ENCODE measurements around the gene CDH23.

CDH23 gene

DNA sequence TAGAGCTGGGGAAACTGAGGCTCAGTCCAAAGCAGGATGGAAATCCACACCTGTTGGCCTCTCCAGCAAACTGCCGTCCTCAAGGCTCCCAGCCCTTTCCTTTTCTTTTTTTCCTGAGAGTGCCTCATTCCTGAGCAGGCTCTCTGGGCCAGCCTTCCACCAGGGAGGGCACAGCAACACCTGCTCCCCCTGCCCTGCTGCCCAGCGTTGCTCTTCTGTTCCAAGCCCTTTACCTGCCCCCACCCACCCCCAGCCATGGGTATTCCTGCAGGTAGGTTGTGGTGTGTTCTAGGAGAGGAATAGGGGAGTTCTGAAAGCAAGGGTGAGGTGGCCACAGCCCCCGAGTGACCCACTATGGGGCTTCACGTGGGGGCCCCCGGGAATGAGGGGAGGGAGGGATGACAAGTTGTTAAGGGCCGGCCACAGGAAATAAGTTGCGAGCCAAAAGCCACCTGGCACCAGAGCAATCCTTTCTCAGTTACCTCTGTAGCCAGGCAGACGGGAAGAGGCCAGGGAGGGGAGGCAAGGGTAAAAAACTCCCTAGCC, 357.3 kb downstream of the CDH23 start:
- no peak for DNase-seq (ENCODE audit: low read depth, low spot score)

- no peak for DNase-seq (ENCODE audit: low read depth, low spot score)
These were observed 357.8 kb downstream of the CDH23 start for GRCh38 chr10:71754562-71754961.

DNA sequence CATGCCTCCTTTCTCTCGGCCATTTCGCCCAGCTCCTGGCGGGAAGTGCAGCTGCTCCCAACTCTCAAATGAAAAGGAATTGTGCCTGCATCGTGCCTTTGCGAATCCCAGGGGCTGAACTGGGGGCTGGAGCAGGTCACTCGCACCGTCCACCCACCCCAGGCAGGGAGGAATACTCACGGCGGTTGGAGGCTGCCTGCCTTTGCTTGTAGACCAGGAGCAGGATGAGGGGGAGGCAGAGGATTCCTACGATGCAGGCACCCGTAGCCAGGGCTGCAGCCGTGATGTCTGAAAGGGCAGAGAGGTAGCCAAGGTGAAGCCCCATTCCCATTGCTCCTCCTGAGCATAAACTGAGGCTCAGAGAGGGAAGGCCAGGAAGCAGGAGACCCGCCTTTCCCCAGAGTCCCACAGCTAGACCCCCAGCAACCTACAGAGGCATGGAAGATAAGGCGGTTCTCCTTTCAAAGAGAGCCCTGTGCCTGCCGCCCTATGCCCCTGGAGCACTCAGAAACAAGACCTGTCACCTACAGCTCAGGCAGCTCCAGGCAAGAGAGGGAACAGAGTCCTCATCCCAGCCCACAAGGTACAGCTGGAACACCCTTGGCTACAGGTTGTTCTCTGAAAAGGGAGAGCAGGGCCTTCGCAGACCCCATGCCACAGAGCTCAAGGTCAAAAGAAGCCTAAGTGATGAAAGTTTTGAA, 358.6 kb downstream of the CDH23 start:
- no peak for DNase-seq (ENCODE audit: low read depth, low spot score)

DNA sequence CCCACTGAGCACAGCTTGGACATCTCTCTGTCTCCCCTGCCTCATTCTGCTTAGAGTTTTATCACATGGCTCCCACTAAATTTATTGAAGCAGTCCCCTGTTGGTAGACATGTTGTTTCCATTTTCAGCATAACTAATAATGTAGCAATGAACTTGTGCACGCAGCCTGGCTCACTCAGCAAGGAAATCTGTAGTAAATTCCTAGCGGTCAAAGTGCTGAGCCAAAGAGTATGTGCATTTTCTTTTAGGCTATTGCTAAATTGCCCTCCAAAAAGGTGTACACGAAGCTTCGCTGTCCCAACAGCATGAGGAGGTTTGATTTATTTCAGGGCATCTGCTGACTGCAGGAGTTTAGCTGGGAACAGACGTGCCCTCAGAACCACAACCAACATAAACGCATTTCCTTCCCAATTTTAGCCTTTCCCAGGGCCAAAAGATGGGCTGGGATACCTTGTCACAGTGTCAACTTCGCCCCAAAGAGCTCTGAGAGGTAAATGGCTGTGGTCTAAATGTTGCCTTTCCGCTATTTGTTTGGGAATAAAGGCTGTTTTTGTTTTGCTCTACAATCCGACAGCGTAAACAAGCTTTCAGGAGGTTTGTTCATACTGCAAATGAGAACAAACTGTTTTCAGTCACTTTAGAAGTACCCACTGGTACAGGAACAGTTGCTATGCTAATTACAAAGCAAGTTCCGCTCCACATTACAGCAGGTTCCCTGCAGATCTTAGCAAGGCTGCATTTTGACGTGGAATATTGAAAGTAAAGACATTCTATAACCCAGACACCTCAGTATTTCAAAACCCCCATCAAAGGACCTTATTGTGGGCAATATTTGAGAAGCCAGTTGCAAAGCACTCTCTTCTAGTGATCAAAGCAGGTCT, 359.8 kb downstream of the CDH23 start:
- no peak for DNase-seq (ENCODE audit: low read depth, low spot score)

DNA sequence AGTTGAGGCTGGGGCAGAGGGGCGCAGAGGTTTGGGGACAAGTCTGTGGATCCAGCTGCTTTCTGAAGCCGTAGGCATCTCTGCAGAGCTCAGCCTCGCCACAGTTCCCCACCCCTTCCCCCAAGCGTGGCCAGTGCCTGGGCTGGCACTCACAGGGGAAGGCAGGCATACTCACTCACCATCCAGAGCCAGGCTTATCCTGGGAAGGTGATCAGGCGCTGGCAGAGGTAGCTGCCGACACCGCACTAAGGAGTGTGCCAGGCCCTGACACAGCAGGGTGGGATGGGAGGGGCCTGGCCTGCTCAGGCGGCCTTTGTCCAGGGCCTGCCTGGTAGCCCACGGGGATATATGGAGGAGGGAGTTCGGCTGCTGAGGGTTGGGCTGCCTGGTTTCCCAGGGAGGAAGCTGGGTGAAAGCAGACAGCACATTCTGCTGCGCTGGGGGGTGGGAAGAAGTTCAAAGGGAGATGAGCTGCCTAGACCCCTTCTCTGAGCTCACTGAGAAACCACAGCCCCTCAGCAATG, 360.7 kb downstream of the CDH23 start:
- DNase-seq (ENCODE audit: low read depth, low spot score): no peak

DNA sequence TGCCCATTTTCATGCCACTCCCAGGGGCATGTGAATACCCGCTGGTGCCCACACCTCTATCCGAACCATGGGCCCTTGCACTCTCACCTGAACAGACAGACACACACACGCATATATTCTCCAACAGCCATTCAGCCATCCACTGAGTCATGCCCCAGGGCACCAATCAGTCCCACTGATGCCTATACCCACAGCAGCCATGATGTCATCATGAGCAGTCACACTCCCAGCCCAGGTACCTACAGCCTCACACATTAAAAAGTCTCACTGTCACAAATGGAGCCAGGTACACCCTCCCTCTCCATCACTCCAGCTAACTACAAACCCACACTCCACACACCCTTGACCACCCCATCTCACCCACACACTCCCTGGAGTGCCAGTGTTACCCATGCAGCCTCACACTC, 364.4 kb downstream of the CDH23 start:
- DNase-seq (ENCODE audit: low read depth, low spot score): no peak

DNA sequence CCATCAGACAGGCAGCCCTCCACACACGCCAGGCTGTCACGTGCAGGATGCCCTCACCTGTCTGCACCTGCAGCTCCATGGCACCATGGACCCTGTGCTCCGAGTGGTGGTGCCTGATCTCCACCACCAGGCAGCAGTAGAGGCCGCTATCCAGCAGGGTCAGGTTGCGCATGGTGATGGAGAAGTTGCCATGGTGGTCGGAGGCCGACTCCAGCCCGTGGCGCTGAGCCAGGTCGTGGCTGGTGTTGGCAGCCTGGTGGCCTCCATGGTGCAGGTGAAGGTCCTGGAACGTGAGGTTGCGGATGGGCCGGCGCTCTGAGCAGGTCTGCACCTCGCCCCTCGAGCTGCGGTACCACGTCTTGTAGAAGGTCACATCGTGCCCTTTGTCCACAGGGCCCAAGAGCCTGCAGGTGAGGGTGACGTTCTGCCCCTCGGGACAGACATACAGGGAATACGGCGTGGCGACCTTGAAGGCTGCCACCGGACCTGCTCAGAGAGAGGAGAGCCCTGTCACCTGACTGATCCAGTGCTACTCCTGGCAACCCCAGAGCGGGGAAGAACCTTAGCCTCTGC, 364.9 kb downstream of the CDH23 start:
- no peak for DNase-seq (ENCODE audit: low read depth, low spot score)

DNA sequence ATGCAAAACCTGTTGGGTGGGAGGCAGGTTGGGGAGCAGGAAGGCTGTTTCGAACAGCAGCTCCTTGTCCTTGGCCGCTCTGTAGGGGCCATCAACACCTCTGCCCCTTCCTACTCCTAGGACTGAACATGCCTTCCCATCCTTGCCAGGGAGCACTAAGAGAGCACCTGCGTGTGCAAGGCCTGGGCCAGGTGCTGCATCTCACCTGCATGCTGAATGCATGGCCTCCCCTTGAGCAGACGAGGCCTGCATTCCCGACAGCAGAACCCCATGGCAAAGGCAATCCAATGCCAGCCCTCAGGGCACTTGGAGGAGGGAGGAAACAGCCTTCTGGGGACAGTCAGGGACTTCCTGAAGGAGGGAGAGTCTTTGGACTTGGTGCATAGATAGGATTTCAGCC, 365.6 kb downstream of the CDH23 start:
- no peak for DNase-seq (ENCODE audit: low read depth, low spot score)

- no peak for DNase-seq (ENCODE audit: low read depth, low spot score)
These were observed 366.8 kb downstream of the CDH23 start for GRCh38 chr10:71763352-71764127.

DNA sequence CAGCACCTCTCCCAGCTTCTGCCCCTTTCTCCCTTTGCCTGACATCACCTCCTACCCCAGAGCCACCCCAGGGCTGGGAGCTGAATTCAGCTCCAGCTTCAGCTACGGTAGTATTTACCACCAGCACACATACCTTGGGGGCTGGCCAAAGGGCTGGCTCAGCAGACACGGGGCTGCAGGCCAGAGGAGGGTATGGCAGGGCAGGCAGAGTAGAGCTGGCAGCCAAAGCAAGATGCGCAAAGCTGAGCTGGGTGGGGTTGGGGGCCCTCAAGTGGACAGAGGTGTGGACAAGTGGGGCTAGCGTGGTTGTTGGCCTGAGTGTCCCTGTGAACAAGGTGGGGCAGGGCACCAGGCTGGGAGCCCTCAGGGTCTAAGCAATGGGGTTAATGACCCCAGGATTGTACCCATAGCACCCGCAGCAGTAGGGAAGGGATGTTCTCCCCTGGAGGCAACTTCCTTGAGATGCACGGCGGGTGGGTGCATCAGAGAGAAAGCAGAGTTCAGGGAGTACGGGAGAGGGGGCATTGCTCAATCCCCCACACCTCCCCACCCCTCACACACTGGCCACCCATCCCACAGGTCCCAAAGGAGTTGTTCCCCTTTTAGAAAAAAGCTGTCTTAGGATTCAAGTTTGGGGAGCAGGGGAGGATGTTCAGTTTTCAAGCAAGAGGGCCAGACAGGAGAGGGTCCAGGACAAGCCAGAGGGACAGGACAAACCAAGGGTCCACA, 368.6 kb downstream of the CDH23 start:
- DNase-seq (ENCODE audit: low read depth, low spot score): no peak

GRCh38 chr10:71765906-71766716, 369.4 kb downstream of the CDH23 start:
- no peak for DNase-seq (ENCODE audit: low read depth, low spot score)

DNA sequence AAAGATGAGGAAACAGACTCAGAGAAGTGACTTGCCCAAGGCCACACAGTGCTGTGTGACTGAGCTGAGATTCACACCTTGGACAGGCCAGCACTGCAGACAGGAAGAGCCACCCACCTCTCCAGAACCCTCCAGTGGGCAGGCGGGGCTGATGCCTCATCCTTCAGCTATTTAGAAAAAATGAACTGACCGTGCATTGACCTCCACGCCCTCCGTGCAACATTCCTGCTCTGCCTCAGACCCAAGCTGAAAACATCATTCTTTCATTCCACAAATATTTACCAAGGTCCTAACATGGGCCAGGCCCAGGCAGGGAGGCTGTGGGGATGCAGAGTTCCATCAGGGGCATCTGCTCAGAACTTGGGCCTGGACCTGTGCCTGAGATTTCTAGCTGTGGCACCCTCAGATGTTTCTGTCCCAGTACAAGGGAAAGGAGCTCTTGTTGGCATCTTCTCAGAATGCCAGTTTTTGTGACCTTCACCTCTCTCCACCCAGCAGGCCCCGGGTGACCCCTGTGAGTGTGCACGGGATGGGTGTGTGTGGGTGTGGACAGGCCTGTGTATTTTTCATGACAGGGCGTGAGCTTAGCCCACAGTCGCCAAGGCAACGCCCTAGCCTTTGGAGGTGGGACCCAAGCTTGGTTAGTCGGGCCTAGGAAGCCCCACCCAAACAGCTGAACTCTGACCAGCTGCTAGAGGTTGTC, 370.1 kb downstream of the CDH23 start:
- no peak for DNase-seq (ENCODE audit: low read depth, low spot score)

DNA sequence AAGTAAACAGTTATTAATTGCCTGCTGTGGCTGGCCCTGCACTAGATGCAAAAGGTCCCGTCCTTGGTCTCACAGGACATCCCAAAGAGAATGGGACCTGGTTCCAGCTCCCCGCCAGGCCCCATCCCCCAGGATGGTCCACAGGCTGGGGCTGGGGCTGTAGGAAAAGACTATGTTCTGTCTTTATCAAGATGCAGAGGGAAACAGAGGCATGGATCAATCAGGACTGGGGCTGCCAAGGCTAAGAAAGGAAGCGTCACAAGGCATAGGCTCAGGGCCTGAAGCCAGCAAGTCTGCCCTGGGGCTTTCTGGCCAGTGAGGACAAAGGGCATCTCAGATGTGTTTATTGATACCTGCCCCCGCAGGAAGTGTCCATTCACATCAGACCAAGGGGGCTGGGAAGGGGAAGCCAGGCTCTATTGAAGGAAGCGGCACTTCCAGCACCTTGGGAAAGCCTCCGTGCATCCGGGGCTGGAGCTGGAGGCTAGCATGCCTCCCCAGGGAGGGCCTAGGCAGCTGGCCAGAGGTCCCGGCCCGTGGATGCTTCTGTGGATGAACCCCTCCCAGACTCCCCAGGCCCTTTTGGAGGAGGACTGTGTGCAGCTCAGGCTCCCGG, 370.8 kb downstream of the CDH23 start:
- no peak for DNase-seq (ENCODE audit: low read depth, low spot score)

DNA sequence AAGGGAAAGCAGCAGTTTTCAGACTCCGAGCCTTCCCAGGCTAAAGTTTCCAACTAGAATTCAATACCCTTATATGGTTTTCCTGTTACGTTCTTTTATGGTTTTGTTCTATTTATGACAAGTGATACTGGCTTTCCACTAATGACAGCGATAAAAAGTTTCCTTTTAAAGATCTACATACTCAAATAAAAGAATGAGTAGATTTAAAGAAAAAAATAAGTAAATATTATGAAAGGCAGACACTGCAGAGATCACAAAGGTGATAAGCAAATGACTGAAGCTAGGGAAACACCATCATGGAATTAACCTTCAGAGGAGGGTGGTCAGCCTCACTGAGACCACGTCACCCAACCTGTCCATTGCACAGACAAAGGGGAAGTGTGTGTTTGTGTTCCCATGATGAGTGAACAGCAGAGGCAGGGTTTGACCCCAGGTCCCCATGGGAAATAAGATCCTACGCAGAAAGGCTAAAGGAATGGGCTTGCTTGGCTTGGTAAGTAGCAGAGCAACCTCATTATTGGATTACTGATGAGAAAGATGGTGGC, 372.6 kb downstream of the CDH23 start:
- DNase-seq (ENCODE audit: low read depth, low spot score): no peak

DNA sequence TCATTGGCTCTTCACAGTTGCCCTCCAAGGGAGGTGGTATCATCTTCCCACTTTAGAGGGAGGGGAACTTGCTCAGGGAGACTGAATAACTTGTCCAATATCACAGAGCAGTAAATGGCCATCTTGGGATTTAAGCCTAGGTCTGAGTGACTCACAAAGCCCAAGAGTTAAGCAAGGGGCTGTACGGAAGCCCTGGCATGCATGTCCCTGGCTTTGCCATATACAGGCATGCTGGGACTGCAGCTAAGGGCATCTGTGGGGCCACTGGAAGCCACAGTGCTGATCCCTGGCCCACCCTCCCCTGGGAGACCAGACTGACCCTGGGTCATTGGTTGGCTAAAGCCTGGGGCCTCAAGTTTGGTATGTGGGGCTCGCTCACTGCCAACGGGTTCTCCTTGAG, 373.5 kb downstream of the CDH23 start:
- DNase-seq (ENCODE audit: low read depth, low spot score): no peak

DNA sequence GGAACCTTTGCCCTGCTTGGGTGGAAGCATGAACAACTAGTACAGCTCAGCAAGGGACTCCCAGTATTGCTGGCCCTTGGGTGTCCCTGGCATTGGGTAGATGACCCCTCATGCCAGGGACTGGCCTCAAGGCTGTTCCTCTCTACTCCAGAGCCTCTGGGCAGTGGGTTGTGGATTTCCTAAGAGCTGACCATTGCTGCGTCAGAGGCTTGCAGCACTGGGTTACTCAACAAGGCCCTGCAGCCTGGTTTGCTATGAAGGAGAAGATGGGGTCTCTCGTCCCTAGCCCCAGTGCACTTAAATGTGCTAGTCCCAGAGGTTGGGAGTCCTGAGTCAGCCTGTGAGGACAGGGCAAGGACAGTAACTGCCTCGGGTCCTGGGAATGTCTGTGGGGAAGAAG, 374.1 kb downstream of the CDH23 start:
- DNase-seq (ENCODE audit: low read depth, low spot score): no peak

DNA sequence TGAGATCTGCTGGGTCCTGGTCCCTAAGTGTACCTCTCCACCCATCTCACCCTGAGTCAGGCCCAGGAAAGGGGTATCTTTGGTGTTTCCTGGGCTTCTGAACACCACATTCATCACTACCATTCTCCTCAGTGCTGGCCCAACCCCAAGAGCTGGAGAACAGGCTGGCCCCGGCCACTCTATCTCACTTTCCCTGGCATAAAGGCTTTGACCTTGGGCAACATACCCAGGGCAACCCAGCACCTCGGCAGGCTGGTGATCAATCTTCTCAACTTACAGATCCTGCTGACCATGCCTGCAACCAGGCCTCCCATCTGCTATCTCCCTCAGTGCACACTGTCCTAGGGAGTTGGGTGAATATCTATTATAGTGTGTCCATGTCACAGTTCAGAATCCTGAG, 374.5 kb downstream of the CDH23 start:
- no peak for DNase-seq (ENCODE audit: low read depth, low spot score)

- no peak for DNase-seq (ENCODE audit: low read depth, low spot score)
These were observed 375.3 kb downstream of the CDH23 start for GRCh38 chr10:71771821-71772617.

All from activated CD4-positive, CD25-positive, alpha-beta regulatory T cell treated with anti-CD3 and anti-CD28 coated beads, Interleukin-2, amount 50 U/mL, for 16 hours (primary cell).